K562 (cell line): ENCODE data around the gene CASP7. TPM values are rescaled to one million over a fixed set of nuclear protein-coding genes. Genes with fewer than 3 reads are reported as not detected.

Experiments used
- ATAC-seq: fragments of 200-7000 bp; cut with Tn5 transposase; 3 replicates; pipeline ENCODE4 v1.9.1; 2020; ENCODE audit warnings: moderate library complexity
- BruUV-seq: library from RNA; stranded (reverse); fragments of 400-500 nt; replicated peaks from 2 replicates; lab custom pipeline; 2021; lab: Mats Ljungman, UMichigan
- CTCF ChIA-PET: fragments of 300-600 bp; formaldehyde crosslinking; extraction: SDS; loops from one replicate; lab custom pipeline; 2021; ENCODE audit warnings: low intra/inter-chr PET ratio; lab: Yijun Ruan, JAX
- POLR2A ChIA-PET: fragments of 300-600, 350-650 bp; sonication (Branson Sonifier 250); formaldehyde crosslinking; extraction: SDS; loops from one replicate; lab custom pipeline; 2021; ENCODE audit warnings: antibody characterized with exemption, inconsistent platforms; lab: Yijun Ruan, JAX
- DNase-seq, 4 experiments: peaks; one replicate each; pipeline versions ENCODE4 v3.0.0 to v3.0.0-alpha.2; 2011 to 2018; ENCODE audit warnings: low spot score in 3 of 4, mixed read lengths in 3 of 4; ENCODE audit errors: extremely low read depth in 1 of 4
- FAIRE-seq: peaks from 2 replicates; lab custom pipeline; 2011; peaks lifted over from hg19 to GRCh38; lab: Jason Lieb, UNC
- H2AFZ ChIP-seq: 2 replicates; pipeline ENCODE4 v1.6.0; 2011; ENCODE audit warnings: low read depth, low read length, control low read depth, inconsistent platforms
- H3K27ac ChIP-seq: fragments of 200-600 bp; 3 replicates; pipeline ENCODE4 v1.8.0; 2011; ENCODE audit warnings: low read depth, mild to moderate bottlenecking, control low read depth, inconsistent platforms, low read length, moderate library complexity, mixed read lengths; ENCODE audit errors: extremely low read depth
- H3K27me3 ChIP-seq, 2 experiments: fragments of 300-600 bp in 1 of 2; 2 replicates in 1 of 2; 3 replicates in 1 of 2; pipeline versions ENCODE4 v1.6.0 to v1.8.0; 2011; ENCODE audit warnings: inconsistent platforms in 2 of 2, low read length in 2 of 2, mild to moderate bottlenecking in 1 of 2, mixed read lengths in 1 of 2, moderate library complexity in 1 of 2; ENCODE audit not compliant: control insufficient read depth in 2 of 2, insufficient read depth in 2 of 2
- H3K36me3 ChIP-seq: fragments of 300-600 bp; 3 replicates; pipeline ENCODE4 v1.8.0; 2011; ENCODE audit warnings: mild to moderate bottlenecking, low read length, inconsistent platforms; ENCODE audit not compliant: control insufficient read depth, insufficient read depth
- H3K4me1 ChIP-seq, 2 experiments: fragments of 200-600 bp in 1 of 2; replicated peaks in 1 of 2; 2 replicates in 1 of 2; 3 replicates in 1 of 2; pipeline versions ENCODE4 v1.5.1 to v1.8.0; 2011; ENCODE audit warnings: inconsistent platforms in 2 of 2, low read length in 2 of 2, mild to moderate bottlenecking in 1 of 2, mixed read lengths in 1 of 2, moderate library complexity in 1 of 2; ENCODE audit not compliant: control insufficient read depth in 2 of 2, insufficient read depth in 2 of 2
- H3K4me2 ChIP-seq: 2 replicates; pipeline ENCODE4 v1.6.1; 2011; ENCODE audit warnings: low read length, control low read depth, inconsistent platforms, mixed read lengths; ENCODE audit not compliant: insufficient read depth
- H3K4me3 ChIP-seq: fragments of 200-600 bp; sonication (generic), shearing (Covaris generic); 2 replicates; pipeline ENCODE4 v1.5.1; 2016; ENCODE audit warnings: control low read depth, inconsistent platforms
- H3K79me2 ChIP-seq: fragments of 200-600 bp; 3 replicates; pipeline ENCODE4 v1.8.0; 2011; ENCODE audit warnings: low read length, inconsistent platforms; ENCODE audit not compliant: control insufficient read depth, insufficient read depth
- H3K9ac ChIP-seq, 2 experiments: 2 replicates each; pipeline versions ENCODE4 v1.6.0 to v1.6.1; 2011; ENCODE audit warnings: low read depth in 2 of 2, low read length in 2 of 2, control low read depth in 1 of 2, inconsistent platforms in 1 of 2, mild to moderate bottlenecking in 1 of 2, mixed read lengths in 1 of 2; ENCODE audit not compliant: insufficient read depth in 1 of 2
- H3K9me1 ChIP-seq: one replicate; pipeline ENCODE4 v1.6.0; 2011; ENCODE audit warnings: inconsistent platforms, mild to moderate bottlenecking, low read length, moderate library complexity; ENCODE audit not compliant: control insufficient read depth, insufficient read depth
- H3K9me3 ChIP-seq: replicated peaks from 2 replicates; pipeline ENCODE4 v1.5.1; 2011; ENCODE audit warnings: low read depth, low read length, inconsistent platforms; ENCODE audit not compliant: control insufficient read depth, insufficient read depth
- H4K20me1 ChIP-seq: replicated peaks from 2 replicates; pipeline ENCODE4 v1.6.1; 2011; ENCODE audit warnings: low read length, inconsistent platforms, mixed read lengths; ENCODE audit not compliant: control insufficient read depth, insufficient read depth
- BRD4 ChIP-seq: fragments of 200-600 bp; sonication (generic); IDR thresholded peaks from 2 replicates; pipeline ENCODE4 v1.6.1; 2017; ENCODE audit warnings: inconsistent platforms
- GTF2E2 ChIP-seq: fragments of 200-800 bp; sonication (Bioruptor generic); IDR thresholded peaks from 2 replicates; pipeline ENCODE4 v1.6.1; 2016; ENCODE audit warnings: missing genetic modification characterization, missing compliant biosample characterization
- HINFP ChIP-seq: fragments of 450-650 bp; conservative IDR thresholded peaks from 2 replicates; pipeline ENCODE4 v1.6.1; 2016; ENCODE audit warnings: missing genetic modification characterization, low read depth, mild to moderate bottlenecking, control low read depth, missing compliant biosample characterization
- HNRNPL ChIP-seq: fragments of 200-400 bp; formaldehyde crosslinking; IDR thresholded peaks from 2 replicates; pipeline ENCODE4 v1.6.1; 2017; ENCODE audit warnings: low read depth, mild to moderate bottlenecking, low read length
- KDM1A ChIP-seq, 2 experiments: fragments of 450-650 bp; IDR thresholded peaks; 2 replicates each; pipeline ENCODE4 v1.6.1; 2016; ENCODE audit warnings: mild to moderate bottlenecking in 2 of 2
- KLF10 ChIP-seq: fragments of 250-450 bp; sonication (Bioruptor Pico); IDR thresholded peaks from 2 replicates; pipeline ENCODE4 v1.6.1; 2021; ENCODE audit warnings: matching md5 sums
- NBN ChIP-seq: fragments of 450-650 bp; IDR thresholded peaks from 2 replicates; pipeline ENCODE4 v1.6.1; 2016; ENCODE audit warnings: low read depth, mild to moderate bottlenecking
- PRMT5 ChIP-seq: sonication (generic); formaldehyde crosslinking; IDR thresholded peaks from 2 replicates; pipeline ENCODE4 v1.5.0; 2020; ENCODE audit warnings: missing genetic modification reagents
- SRSF3 ChIP-seq: fragments of 200-400 bp; formaldehyde crosslinking; IDR thresholded peaks from 2 replicates; pipeline ENCODE4 v1.6.1; 2016; ENCODE audit warnings: mild to moderate bottlenecking, low read length, moderate library complexity; ENCODE audit not compliant: insufficient read depth
- ZC3H4 ChIP-seq: sonication (generic); formaldehyde crosslinking; IDR thresholded peaks from 2 replicates; pipeline ENCODE4 v1.9.0; 2021; ENCODE audit warnings: missing genetic modification reagents, borderline replicate concordance
- ZNF146 ChIP-seq: IDR thresholded peaks from one replicate; pipeline ENCODE4 v1.6.1; 2018; ENCODE audit warnings: missing compliant biosample characterization; ENCODE audit not compliant: unreplicated experiment
- ZNF354B ChIP-seq: fragments of 250-450 bp; sonication (Bioruptor Pico); IDR thresholded peaks from 2 replicates; pipeline ENCODE4 v1.4.0; 2020
- WGBS: fragments of 100-300 bp; shearing (Covaris generic); methylation state at CpG from one replicate; pipeline ENCODE4 v1.1.6; 2016; ENCODE audit warnings: low coverage, mixed read lengths; ENCODE audit not compliant: insufficient coverage; ENCODE audit errors: missing lambda C conversion rate; 5-methylcytosine and 5-hydroxymethylcytosine counted together
- in situ Hi-C: fragments of 300-500 bp; cut with MboI; formaldehyde crosslinking; loops from 4 replicates; pipeline ENCODE4 v1.15.0; 2018; ENCODE audit warnings: inconsistent platforms, mixed read lengths
- intact Hi-C: fragments of 100-400 bp; cut with micrococcal nuclease; formaldehyde crosslinking; loops from 2 replicates; pipeline ENCODE4 v1.14.2; 2022
- polyA plus RNA-seq, 8 experiments: library from polyadenylated mRNA; depleted of rRNA in 4 of 8; stranded (reverse) in 5 of 8; unstranded in 3 of 8; fragments of >200 nt; fragmentation: Nextera tagmentation in 2 of 8; fragmentation: Illumina TruSeq in 1 of 8; extraction: Ambion mirVana in 2 of 8; extraction: Trizol in 1 of 8; gene quantifications; 2 replicates each; pipeline versions ENCODE4 v1.2.1 to v1.2.3, GENCODE V29; 2011 to 2014; ENCODE audit warnings: inconsistent platforms in 1 of 8, missing spikeins in 1 of 8
- total RNA-seq, 7 experiments: library from RNA; depleted of rRNA in 6 of 7; stranded (reverse); fragments of >200 nt in 6 of 7; fragmentation: Illumina TruSeq in 2 of 7; extraction: Trizol in 2 of 7; gene quantifications; 2 replicates each; pipeline versions ENCODE4 v1.2.1 to v1.2.3, GENCODE V29; 2011 to 2021; ENCODE audit warnings: low replicate concordance in 1 of 7
- TF ChIP-seq, protein P1 (sequence below): sonication (generic); formaldehyde crosslinking; IDR thresholded peaks from 2 replicates; pipeline ENCODE4 v1.8.0; 2023; ENCODE audit warnings: mild to moderate bottlenecking, missing genetic modification reagents
- TF ChIP-seq, protein P2 (sequence below): fragments of 250-450 bp; sonication (Bioruptor Pico); IDR thresholded peaks from 2 replicates; pipeline ENCODE4 v1.4.0; 2020; ENCODE audit warnings: borderline replicate concordance
- TF ChIP-seq, protein P3 (sequence below): fragments of 200-800 bp; sonication (Bioruptor generic); IDR thresholded peaks from 2 replicates; pipeline ENCODE4 v1.6.1; 2016; ENCODE audit warnings: missing genetic modification characterization, missing compliant biosample characterization

Gene CASP7
- total and polyA plus RNA-seq, 9 of the 15 experiments (the other 6 are each of a cell fraction or from before 2014, with no cell fraction given) = 2.2 to 23.3 (median 9.0) TPM

GRCh38 chr10:113733635-113734034, 53.9 kb downstream of the CASP7 start:
- Histone ChIP-seq H3K4me1 (no peaks in the 10 kb centered on the region), H3K27ac (no peak overlapping the region), H3K36me3 (no peaks in the 10 kb centered on the region), H3K9ac (no peak overlapping the region), H2AFZ (no peak overlapping the region), H3K9me3 (no peaks in the 10 kb centered on the region), H3K4me3 (no peak overlapping the region), H4K20me1 (no peaks in the 10 kb centered on the region), H3K27me3 (no peaks in the 10 kb centered on the region), H3K9me1 (no peaks in the 10 kb centered on the region), H3K4me2 (no peak overlapping the region), H3K79me2 (no peaks in the 10 kb centered on the region)
- DNase-seq = no peak
- BruUV-seq = no TSS peak
- ATAC-seq = no peak
- ChIA-PET POLR2A (no interaction called here), CTCF (no interaction called here)
- WGBS = 21% methylated on average over 4 of the region's 4 CpGs
- no peak for FAIRE-seq
- intact Hi-C loops (no loop called here), in situ Hi-C loops (no loop called here)
- TF ChIP-seq KLF10 (CRISPR knock-in tag) = no peak
- no peak for TF ChIP-seq HNRNPL
- TF ChIP-seq, protein P1, sequence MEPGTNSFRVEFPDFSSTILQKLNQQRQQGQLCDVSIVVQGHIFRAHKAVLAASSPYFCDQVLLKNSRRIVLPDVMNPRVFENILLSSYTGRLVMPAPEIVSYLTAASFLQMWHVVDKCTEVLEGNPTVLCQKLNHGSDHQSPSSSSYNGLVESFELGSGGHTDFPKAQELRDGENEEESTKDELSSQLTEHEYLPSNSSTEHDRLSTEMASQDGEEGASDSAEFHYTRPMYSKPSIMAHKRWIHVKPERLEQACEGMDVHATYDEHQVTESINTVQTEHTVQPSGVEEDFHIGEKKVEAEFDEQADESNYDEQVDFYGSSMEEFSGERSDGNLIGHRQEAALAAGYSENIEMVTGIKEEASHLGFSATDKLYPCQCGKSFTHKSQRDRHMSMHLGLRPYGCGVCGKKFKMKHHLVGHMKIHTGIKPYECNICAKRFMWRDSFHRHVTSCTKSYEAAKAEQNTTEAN (CRISPR knock-in tag) = no peak
- no peak for TF ChIP-seq NBN
- no peak for TF ChIP-seq ZNF146 (CRISPR knock-in tag)
- TF ChIP-seq, protein P2, sequence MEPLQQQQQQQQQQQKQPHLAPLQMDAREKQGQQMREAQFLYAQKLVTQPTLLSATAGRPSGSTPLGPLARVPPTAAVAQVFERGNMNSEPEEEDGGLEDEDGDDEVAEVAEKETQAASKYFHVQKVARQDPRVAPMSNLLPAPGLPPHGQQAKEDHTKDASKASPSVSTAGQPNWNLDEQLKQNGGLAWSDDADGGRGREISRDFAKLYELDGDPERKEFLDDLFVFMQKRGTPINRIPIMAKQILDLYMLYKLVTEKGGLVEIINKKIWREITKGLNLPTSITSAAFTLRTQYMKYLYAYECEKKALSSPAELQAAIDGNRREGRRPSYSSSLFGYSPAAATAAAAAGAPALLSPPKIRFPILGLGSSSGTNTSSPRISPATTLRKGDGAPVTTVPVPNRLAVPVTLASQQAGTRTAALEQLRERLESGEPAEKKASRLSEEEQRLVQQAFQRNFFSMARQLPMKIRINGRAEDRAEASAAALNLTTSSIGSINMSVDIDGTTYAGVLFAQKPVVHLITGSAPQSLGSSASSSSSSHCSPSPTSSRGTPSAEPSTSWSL (CRISPR knock-in tag) = no peak
- no peak for TF ChIP-seq KDM1A (IDR thresholded peaks at IDR 0.05)
- no peak for TF ChIP-seq ZC3H4
- TF ChIP-seq GTF2E2 (tag) = no peak
- TF ChIP-seq ZNF354B (CRISPR knock-in tag) = no peak
- no peak for TF ChIP-seq BRD4
- TF ChIP-seq, protein P3, sequence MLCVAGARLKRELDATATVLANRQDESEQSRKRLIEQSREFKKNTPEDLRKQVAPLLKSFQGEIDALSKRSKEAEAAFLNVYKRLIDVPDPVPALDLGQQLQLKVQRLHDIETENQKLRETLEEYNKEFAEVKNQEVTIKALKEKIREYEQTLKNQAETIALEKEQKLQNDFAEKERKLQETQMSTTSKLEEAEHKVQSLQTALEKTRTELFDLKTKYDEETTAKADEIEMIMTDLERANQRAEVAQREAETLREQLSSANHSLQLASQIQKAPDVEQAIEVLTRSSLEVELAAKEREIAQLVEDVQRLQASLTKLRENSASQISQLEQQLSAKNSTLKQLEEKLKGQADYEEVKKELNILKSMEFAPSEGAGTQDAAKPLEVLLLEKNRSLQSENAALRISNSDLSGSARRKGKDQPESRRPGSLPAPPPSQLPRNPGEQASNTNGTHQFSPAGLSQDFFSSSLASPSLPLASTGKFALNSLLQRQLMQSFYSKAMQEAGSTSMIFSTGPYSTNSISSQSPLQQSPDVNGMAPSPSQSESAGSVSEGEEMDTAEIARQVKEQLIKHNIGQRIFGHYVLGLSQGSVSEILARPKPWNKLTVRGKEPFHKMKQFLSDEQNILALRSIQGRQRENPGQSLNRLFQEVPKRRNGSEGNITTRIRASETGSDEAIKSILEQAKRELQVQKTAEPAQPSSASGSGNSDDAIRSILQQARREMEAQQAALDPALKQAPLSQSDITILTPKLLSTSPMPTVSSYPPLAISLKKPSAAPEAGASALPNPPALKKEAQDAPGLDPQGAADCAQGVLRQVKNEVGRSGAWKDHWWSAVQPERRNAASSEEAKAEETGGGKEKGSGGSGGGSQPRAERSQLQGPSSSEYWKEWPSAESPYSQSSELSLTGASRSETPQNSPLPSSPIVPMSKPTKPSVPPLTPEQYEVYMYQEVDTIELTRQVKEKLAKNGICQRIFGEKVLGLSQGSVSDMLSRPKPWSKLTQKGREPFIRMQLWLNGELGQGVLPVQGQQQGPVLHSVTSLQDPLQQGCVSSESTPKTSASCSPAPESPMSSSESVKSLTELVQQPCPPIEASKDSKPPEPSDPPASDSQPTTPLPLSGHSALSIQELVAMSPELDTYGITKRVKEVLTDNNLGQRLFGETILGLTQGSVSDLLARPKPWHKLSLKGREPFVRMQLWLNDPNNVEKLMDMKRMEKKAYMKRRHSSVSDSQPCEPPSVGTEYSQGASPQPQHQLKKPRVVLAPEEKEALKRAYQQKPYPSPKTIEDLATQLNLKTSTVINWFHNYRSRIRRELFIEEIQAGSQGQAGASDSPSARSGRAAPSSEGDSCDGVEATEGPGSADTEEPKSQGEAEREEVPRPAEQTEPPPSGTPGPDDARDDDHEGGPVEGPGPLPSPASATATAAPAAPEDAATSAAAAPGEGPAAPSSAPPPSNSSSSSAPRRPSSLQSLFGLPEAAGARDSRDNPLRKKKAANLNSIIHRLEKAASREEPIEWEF (CRISPR knock-in tag) = no peak
- TF ChIP-seq PRMT5 (CRISPR knock-in tag) = no peak
- no peak for TF ChIP-seq HINFP
- no peak for TF ChIP-seq SRSF3
